GM18861 (cell line): Measurements from ENCODE around the gene ADAMTSL5.
"Not testable (repeated sequence)": the region's sequence is repeated elsewhere in the genome, so short reads cannot be mapped to it uniquely, and the experiment has no call there.

Experiments used
- ATAC-seq: cut with Tn5 transposase; IDR thresholded peaks from one replicate; pipeline ENCODE4 v1.9.1; 2021; ENCODE audit not compliant: unreplicated experiment

Gene ADAMTSL5

GRCh38 chr19:1481893-1482360 lies 30.9 kb downstream of the ADAMTSL5 start:
- ATAC-seq = no peak

GRCh38 chr19:1481224-1481892 lies 31.5 kb downstream of the ADAMTSL5 start:
- ATAC-seq = no peak

GRCh38 chr19:1478934-1479707 lies 33.7 kb downstream of the ADAMTSL5 start, which contains the start of gene C19orf25:
C19orf25 (minus strand) TSS chr19:1479215; CDS start chr19:1478903, 312 bp downstream.
- peak; percentile 74 for ATAC-seq

- not testable (repeated sequence) for ATAC-seq
Observed at GRCh38 chr19:1477056-1477455, 35.8 kb downstream of the ADAMTSL5 start.

GRCh38 chr19:1475751-1476437 lies 36.9 kb downstream of the ADAMTSL5 start:
- ATAC-seq = no peak

- ATAC-seq = no peak
Observed at GRCh38 chr19:1474765-1475351, 38.0 kb downstream of the ADAMTSL5 start.

GRCh38 chr19:1474011-1474764 lies 38.6 kb downstream of the ADAMTSL5 start:
- no peak for ATAC-seq

- no peak for ATAC-seq
Observed at GRCh38 chr19:1473085-1473851, 39.6 kb downstream of the ADAMTSL5 start.

GRCh38 chr19:1472231-1473084 lies 40.4 kb downstream of the ADAMTSL5 start:
- ATAC-seq = no peak

- ATAC-seq = no peak
Observed at GRCh38 chr19:1471515-1472160, 41.2 kb downstream of the ADAMTSL5 start.

- ATAC-seq = no peak
Observed at GRCh38 chr19:1471010-1471514, 41.8 kb downstream of the ADAMTSL5 start.

GRCh38 chr19:1470305-1471009 lies 42.4 kb downstream of the ADAMTSL5 start:
- no peak for ATAC-seq

- no peak for ATAC-seq
Observed at GRCh38 chr19:1470055-1470304, 42.8 kb downstream of the ADAMTSL5 start.

- no peak for ATAC-seq
Observed at GRCh38 chr19:1469255-1470054, 43.4 kb downstream of the ADAMTSL5 start.

GRCh38 chr19:1468821-1469254 lies 44.0 kb downstream of the ADAMTSL5 start:
- ATAC-seq = no peak

- ATAC-seq = no peak
Observed at GRCh38 chr19:1468274-1468820, 44.5 kb downstream of the ADAMTSL5 start.
